ENCODE measurements around the gene B4GALT4. TPM values are rescaled to one million over a fixed set of nuclear protein-coding genes. Genes with fewer than 3 reads are reported as not detected.

The B4GALT4 gene
- total RNA-seq, 1 donor from 2014 or later: 12.7 TPM

DNA sequence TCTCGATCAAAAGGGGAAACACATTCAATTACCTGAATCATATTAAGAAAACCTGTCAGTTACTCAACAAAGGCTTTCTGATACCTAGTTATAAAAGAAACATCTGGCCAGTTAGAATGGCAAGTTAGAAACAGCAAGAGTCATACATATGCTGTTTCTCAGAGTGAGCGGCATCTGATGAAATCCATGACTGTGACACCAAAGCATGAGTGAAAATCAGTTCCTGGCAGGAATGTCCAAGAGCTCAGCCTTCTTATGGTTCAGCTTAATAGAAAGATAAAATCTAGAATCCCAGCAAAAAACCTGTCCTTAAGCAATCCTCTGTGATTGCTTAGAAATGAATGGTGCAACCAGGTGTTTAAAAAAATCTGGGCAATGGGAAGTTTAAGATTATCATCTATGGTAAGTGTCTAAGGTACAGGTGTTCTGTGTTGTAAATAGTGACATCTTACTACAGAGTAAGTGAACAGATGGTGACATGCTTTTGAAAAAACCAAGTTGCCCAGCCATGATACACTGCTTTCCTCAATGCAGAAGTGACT, 18.8 kb downstream of the B4GALT4 start:
- intact Hi-C loops (cut with micrococcal nuclease): no loop called here
- H3K4me1 ChIP-seq: no peaks in the 10 kb centered on the region
- no peaks in the 10 kb centered on the region for H3K9me3 ChIP-seq (replicated peaks)
- DNase-seq: no peak
- TF ChIP-seq, protein P1, sequence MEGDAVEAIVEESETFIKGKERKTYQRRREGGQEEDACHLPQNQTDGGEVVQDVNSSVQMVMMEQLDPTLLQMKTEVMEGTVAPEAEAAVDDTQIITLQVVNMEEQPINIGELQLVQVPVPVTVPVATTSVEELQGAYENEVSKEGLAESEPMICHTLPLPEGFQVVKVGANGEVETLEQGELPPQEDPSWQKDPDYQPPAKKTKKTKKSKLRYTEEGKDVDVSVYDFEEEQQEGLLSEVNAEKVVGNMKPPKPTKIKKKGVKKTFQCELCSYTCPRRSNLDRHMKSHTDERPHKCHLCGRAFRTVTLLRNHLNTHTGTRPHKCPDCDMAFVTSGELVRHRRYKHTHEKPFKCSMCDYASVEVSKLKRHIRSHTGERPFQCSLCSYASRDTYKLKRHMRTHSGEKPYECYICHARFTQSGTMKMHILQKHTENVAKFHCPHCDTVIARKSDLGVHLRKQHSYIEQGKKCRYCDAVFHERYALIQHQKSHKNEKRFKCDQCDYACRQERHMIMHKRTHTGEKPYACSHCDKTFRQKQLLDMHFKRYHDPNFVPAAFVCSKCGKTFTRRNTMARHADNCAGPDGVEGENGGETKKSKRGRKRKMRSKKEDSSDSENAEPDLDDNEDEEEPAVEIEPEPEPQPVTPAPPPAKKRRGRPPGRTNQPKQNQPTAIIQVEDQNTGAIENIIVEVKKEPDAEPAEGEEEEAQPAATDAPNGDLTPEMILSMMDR (IDR thresholded peaks at IDR 0.05; ENCODE audit: borderline replicate concordance): no peak
- H3K36me3 ChIP-seq: peaks cover 93% of the 10 kb centered on the region
- no peaks in the 10 kb centered on the region for H3K27me3 ChIP-seq (ENCODE audit: low read depth)
- no peak overlapping the region for H3K27ac ChIP-seq (replicated peaks)
- no peak overlapping the region for H3K4me3 ChIP-seq

DNA sequence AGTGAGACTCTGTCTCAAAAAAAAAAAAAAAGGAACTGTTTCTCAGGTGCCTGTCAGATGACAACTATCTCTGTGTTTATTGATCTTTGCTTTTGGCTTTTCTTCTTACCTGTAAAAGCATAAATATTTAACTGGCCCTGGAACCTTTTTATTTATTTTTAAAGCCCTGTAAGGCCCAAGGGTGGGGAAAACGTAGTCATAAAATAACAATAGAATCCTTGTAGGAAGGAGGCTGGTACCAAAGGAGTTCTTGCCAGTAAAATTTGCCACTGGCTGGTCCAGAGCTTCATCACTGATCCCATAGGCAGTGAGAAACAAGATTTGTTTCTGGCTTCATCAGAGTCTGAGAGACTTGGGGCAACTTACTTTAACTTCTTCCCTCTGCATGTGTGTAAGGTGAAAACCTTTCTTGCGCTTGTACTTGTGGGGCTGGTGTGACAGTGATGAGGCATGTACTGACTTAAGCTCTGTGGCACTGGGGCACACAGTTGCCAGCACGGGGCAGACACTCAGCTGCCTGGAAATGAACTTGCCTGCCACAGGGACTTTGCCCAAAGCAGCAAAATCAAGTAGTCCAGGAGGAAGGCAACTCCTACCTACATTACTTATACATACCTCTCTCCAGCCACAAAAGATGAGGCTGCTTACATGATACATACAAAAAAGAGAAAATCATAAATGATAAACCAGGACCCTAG, 19.6 kb downstream of the B4GALT4 start:
- intact Hi-C loops (cut with micrococcal nuclease): no loop called here
- peaks cover 93% of the 10 kb centered on the region for H3K36me3 ChIP-seq
- H3K4me3 ChIP-seq: no peak overlapping the region
- H3K4me1 ChIP-seq: no peaks in the 10 kb centered on the region
- no peak for DNase-seq
- H3K9me3 ChIP-seq (replicated peaks): no peaks in the 10 kb centered on the region
- TF ChIP-seq, protein P1 (IDR thresholded peaks at IDR 0.05; ENCODE audit: borderline replicate concordance): no peak
- no peak overlapping the region for H3K27ac ChIP-seq (replicated peaks)
- no peaks in the 10 kb centered on the region for H3K27me3 ChIP-seq (ENCODE audit: low read depth)

DNA sequence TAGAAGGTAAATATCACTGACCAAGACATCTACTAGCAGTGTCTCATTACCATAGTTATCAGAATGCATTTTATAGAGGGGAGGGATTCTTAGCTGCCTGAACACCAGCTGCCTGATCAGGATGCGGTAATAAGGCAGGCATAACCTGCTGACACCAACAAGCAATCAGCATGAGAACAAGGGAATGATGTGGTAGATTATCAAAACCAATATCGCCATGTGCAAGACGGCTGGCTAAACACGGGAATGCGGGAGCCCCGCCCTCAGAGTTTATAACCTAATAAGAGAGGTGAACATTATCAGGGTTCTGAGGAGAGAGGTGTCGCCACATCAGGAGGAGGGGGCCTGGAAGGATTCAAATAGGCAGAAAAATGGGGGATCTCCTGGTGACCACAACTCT, 20.5 kb downstream of the B4GALT4 start:
- Histone ChIP-seq H3K27ac (replicated peaks) (no peak overlapping the region), H3K4me1 (no peaks in the 10 kb centered on the region), H3K4me3 (no peak overlapping the region), H3K36me3 (peaks cover 93% of the 10 kb centered on the region), H3K9me3 (replicated peaks) (no peaks in the 10 kb centered on the region), H3K27me3 (ENCODE audit: low read depth) (no peaks in the 10 kb centered on the region)
- intact Hi-C loops (cut with micrococcal nuclease): no loop called here
- no peak for DNase-seq
- TF ChIP-seq, protein P1 (IDR thresholded peaks at IDR 0.05; ENCODE audit: borderline replicate concordance): no peak

DNA sequence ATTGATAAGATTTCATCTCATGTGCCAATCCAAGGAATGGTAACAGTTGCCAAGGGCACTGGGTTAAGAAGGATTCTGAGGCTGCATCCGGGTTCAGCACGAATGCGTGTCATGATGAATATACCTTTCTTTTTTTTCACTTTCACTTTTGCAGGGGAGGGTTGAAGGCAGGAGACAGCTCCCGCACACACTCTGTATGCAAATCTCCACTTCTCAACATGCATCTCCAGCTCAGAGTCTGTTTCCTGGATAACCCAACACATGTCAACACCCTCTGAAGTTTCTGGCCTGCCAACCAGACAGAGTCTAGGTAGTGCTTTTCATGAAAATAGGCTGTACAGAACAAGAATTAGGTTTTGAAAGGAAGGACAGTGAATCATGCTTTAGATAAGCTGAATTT, 21.6 kb downstream of the B4GALT4 start:
- no peak for DNase-seq
- Histone ChIP-seq H3K36me3 (peaks cover 94% of the 10 kb centered on the region), H3K27ac (replicated peaks) (no peak overlapping the region), H3K4me3 (no peak overlapping the region), H3K4me1 (no peaks in the 10 kb centered on the region), H3K27me3 (ENCODE audit: low read depth) (no peaks in the 10 kb centered on the region), H3K9me3 (replicated peaks) (no peaks in the 10 kb centered on the region)
- intact Hi-C loops (cut with micrococcal nuclease): loop anchor here (10.0 kb wide), 1 partner anchor 314 kb away; no protein-coding TSS in a partner anchor
- TF ChIP-seq, protein P1 (IDR thresholded peaks at IDR 0.05; ENCODE audit: borderline replicate concordance): no peak

DNA sequence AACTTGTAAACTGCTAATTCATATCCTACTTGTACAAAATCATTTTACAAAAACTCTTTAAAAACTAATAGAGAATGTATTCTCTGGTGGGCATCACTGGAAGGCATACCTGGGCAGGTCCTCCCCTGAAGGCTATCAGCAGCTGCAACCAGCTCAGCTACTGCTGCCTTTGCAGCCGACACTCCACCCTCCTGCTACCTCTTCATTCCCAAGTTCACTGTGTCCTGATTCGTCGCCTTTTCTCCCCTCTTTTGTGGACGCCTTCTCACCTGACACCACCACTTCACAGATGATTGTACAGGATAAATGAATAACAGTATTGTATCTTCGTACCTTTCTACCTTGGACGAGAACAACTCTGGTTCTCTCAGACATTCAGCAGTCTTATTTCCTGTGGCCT, 28.9 kb downstream of the B4GALT4 start:
- Histone ChIP-seq H3K27ac (replicated peaks) (no peak overlapping the region), H3K4me3 (no peak overlapping the region), H3K9me3 (replicated peaks) (no peaks in the 10 kb centered on the region), H3K27me3 (ENCODE audit: low read depth) (no peaks in the 10 kb centered on the region), H3K36me3 (peaks cover 79% of the 10 kb centered on the region), H3K4me1 (peaks cover 6% of the 10 kb centered on the region)
- intact Hi-C loops (cut with micrococcal nuclease): loop anchor here (10.0 kb wide), 1 partner anchor 307 kb away; no protein-coding TSS in a partner anchor
- DNase-seq: no peak
- TF ChIP-seq, protein P1 (IDR thresholded peaks at IDR 0.05; ENCODE audit: borderline replicate concordance): no peak
